GM06990 (cell line): ENCODE results near the gene COL4A2.

ENCODE experiments used
- DNase-seq: peaks from one replicate; pipeline ENCODE4 v3.0.0-alpha.2; 2011; ENCODE audit not compliant: insufficient read length; ENCODE audit errors: extremely low read depth
- H3K27me3 ChIP-seq: replicated peaks from 2 replicates; pipeline ENCODE4 v1.6.0; 2011; ENCODE audit warnings: low read length; ENCODE audit not compliant: control insufficient read depth, insufficient read depth
- H3K36me3 ChIP-seq: 2 replicates; pipeline ENCODE4 v1.5.1; 2011; ENCODE audit warnings: low read length; ENCODE audit not compliant: control insufficient read depth, insufficient read depth
- H3K4me3 ChIP-seq: replicated peaks from 2 replicates; pipeline ENCODE4 v1.5.1; 2011; ENCODE audit warnings: low read depth, mild to moderate bottlenecking, control low read depth, low read length
- TF ChIP-seq, protein P1 (sequence below): IDR thresholded peaks from 2 replicates; pipeline ENCODE4 v1.5.1; 2011; ENCODE audit warnings: low read length, control low read depth, mild to moderate bottlenecking, inconsistent platforms; ENCODE audit not compliant: insufficient read depth, poor library complexity, severe bottlenecking

Gene COL4A2

GRCh38 chr13:110333837-110334236 lies 26.8 kb downstream of the COL4A2 start:
- Histone ChIP-seq H3K27me3 (no peaks in the 10 kb centered on the region), H3K36me3 (no peaks in the 10 kb centered on the region), H3K4me3 (no peak overlapping the region)
- DNase-seq = no peak
- TF ChIP-seq, protein P1, sequence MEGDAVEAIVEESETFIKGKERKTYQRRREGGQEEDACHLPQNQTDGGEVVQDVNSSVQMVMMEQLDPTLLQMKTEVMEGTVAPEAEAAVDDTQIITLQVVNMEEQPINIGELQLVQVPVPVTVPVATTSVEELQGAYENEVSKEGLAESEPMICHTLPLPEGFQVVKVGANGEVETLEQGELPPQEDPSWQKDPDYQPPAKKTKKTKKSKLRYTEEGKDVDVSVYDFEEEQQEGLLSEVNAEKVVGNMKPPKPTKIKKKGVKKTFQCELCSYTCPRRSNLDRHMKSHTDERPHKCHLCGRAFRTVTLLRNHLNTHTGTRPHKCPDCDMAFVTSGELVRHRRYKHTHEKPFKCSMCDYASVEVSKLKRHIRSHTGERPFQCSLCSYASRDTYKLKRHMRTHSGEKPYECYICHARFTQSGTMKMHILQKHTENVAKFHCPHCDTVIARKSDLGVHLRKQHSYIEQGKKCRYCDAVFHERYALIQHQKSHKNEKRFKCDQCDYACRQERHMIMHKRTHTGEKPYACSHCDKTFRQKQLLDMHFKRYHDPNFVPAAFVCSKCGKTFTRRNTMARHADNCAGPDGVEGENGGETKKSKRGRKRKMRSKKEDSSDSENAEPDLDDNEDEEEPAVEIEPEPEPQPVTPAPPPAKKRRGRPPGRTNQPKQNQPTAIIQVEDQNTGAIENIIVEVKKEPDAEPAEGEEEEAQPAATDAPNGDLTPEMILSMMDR = no peak

DNA sequence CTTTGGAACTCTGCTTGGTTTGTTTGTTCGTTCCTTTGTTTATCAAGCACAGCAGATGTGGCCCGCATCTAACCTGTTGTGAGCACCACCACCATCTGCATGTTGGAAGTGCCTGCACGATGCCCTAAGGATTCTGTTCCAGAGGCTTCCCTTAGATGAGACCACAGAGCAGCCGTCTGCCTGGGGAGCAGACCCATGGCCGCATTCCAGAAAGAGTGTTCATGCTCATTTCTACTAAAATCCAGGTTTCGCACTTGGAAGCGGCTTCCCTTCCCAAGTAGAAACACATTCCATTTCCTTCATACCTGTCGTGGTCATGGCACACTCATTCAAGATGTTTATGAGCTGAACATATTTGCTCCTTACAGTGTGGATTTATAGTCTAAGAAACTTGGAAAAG lies 27.2 kb downstream of the COL4A2 start:
- no peak for DNase-seq
- Histone ChIP-seq H3K4me3 (no peak overlapping the region), H3K36me3 (no peaks in the 10 kb centered on the region), H3K27me3 (no peaks in the 10 kb centered on the region)
- TF ChIP-seq, protein P1 = no peak

DNA sequence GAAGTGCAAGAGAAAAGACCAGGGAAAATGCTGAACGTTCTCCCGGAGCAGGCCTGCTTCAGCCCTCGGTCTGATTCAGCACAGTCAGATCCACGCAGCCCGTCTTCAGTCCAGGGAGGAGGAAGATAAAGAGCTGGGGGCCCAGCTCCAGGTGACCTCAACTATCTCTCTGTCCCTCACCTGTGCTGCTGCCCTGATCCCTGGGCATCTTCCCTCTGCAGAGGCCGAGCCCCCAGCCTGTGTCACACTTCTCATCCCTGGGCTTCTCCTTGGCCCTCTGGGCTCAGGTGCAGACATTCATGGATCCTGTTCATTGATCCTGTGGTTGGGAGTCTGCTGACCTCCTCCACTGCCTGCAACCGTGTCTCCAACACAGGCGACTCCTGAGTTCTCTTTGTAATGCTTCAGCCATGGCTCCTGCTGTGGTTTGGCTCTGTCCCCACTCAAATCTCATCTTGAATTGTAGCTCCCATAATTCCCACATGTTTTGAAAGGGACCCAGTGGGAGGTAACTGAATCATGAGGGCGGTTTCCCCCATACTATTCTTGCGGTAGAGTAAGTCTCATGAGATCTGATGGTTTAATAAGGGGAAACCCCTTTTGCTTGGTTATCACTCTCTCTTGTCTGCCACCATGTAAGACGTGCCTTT lies 27.9 kb downstream of the COL4A2 start:
- Histone ChIP-seq H3K27me3 (no peaks in the 10 kb centered on the region), H3K36me3 (no peaks in the 10 kb centered on the region), H3K4me3 (no peak overlapping the region)
- no peak for DNase-seq
- TF ChIP-seq, protein P1 = no peak

- TF ChIP-seq, protein P1 = no peak
- H3K36me3 ChIP-seq = no peaks in the 10 kb centered on the region
- H3K27me3 ChIP-seq = no peaks in the 10 kb centered on the region
- no peak for DNase-seq
- no peak overlapping the region for H3K4me3 ChIP-seq
Observed at GRCh38 chr13:110336108-110336507, 29.0 kb downstream of the COL4A2 start.

DNA sequence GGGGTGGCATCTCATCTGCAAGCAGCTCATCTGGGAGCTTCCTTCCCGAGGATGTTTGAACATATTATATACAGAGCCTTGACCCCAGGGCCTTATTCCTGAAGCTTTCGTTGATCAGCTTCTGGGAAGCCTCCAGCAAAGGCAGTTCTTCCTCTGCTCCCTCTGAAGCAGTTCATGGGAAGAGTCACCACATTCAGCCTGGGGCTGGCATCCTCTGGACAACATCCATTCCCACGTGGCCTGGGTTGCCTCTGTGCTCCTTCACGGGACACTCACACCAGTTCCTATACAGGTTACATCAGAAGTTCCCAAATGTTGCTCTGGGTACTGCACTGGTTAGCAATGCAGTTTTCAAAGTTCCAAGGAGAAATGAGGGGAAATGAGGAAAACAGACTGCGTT lies 29.6 kb downstream of the COL4A2 start:
- Histone ChIP-seq H3K27me3 (no peaks in the 10 kb centered on the region), H3K36me3 (no peaks in the 10 kb centered on the region), H3K4me3 (no peak overlapping the region)
- TF ChIP-seq, protein P1 = no peak
- DNase-seq = no peak

- H3K4me3 ChIP-seq = no peak overlapping the region
- TF ChIP-seq, protein P1 = no peak
- H3K36me3 ChIP-seq = no peaks in the 10 kb centered on the region
- no peak for DNase-seq
- no peaks in the 10 kb centered on the region for H3K27me3 ChIP-seq
Observed at GRCh38 chr13:110337247-110337646, 30.2 kb downstream of the COL4A2 start.
